Thyroid gland (tissue), 4 donors: ENCODE measurements around the gene CD99L2.

Experiments used
- CTCF ChIP-seq, 6 experiments: fragments of 200-600 bp in 3 of 6; fragments of 450-650 bp in 3 of 6; sonication (generic) in 3 of 6; IDR thresholded peaks; one replicate each; pipeline ENCODE4 v1.5.1; 2016 to 2019; ENCODE audit warnings: antibody characterized with exemption in 6 of 6, mild to moderate bottlenecking in 2 of 6, inconsistent platforms in 1 of 6, moderate library complexity in 1 of 6
- POLR2A ChIP-seq, 2 donors: fragments of 450-650 bp; IDR thresholded peaks; one replicate each; pipeline ENCODE4 v1.6.1; 2017; ENCODE audit warnings: antibody characterized with exemption in 2 of 2, mild to moderate bottlenecking in 2 of 2, moderate library complexity in 1 of 2

DNA sequence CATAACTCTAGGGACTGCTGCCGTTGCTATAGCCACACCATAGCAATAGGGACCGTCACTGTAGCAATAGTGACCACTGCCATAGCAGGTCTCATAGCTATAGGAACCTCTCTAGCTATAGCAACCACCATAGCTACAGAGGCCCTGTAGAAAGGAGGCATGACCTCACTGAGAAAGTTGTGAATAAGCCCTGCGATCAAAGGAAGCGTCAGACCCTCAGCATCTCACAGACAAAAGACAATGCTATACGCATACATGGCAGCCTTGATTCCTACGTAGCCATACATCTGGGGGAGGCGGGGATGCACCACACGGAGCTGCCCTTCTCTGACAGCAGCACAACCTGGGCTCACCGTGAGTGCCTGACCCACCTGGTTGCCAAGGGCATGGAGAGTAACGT is 116.8 kb downstream of the CD99L2 start:
- TF ChIP-seq CTCF (IDR thresholded peaks at IDR 0.05) (no peak), POLR2A (IDR thresholded peaks at IDR 0.05) (no peak)
